DND-41 (cell line): ENCODE results near the gene PITPNM1.

Experiments
- ATAC-seq: fragments of 200-7000 bp; cut with Tn5 transposase; 3 replicates; pipeline ENCODE4 v1.9.1; 2021; ENCODE audit warnings: low read depth; ENCODE audit not compliant: insufficient read depth
- DNase-seq: peaks from one replicate; pipeline ENCODE4 v3.0.0-alpha.2; 2020
- H2AFZ ChIP-seq: 2 replicates; pipeline ENCODE4 v1.6.0; 2012; ENCODE audit warnings: low read depth, low read length
- H3K27ac ChIP-seq: 2 replicates; pipeline ENCODE4 v1.5.1; 2012; ENCODE audit warnings: low read length, inconsistent platforms
- H3K27me3 ChIP-seq: fragments of 200-600 bp; sonication (generic); 2 replicates; pipeline ENCODE4 v1.6.0; 2012; ENCODE audit warnings: low read length, mild to moderate bottlenecking, inconsistent platforms; ENCODE audit not compliant: insufficient read depth, poor library complexity
- H3K36me3 ChIP-seq: 2 replicates; pipeline ENCODE4 v1.5.1; 2012; ENCODE audit warnings: low read length, inconsistent platforms; ENCODE audit not compliant: insufficient read depth
- H3K4me1 ChIP-seq: 2 replicates; pipeline ENCODE4 v1.5.1; 2012; ENCODE audit warnings: mild to moderate bottlenecking, low read length; ENCODE audit not compliant: insufficient read depth
- H3K4me2 ChIP-seq: 2 replicates; pipeline ENCODE4 v1.6.0; 2012; ENCODE audit warnings: mild to moderate bottlenecking, moderate library complexity, low read length, inconsistent platforms; ENCODE audit not compliant: insufficient read depth
- H3K4me3 ChIP-seq, 2 experiments: fragments of 200-600 bp in 1 of 2; shearing (Covaris generic) in 1 of 2; 2 replicates each; pipeline ENCODE4 v1.5.1; 2012 to 2016; ENCODE audit warnings: inconsistent platforms in 2 of 2, low read length in 2 of 2, mild to moderate bottlenecking in 2 of 2, low read depth in 1 of 2, moderate library complexity in 1 of 2
- H3K79me2 ChIP-seq: 2 replicates; pipeline ENCODE4 v1.6.0; 2012; ENCODE audit warnings: low read length, inconsistent platforms; ENCODE audit not compliant: insufficient read depth
- H3K9ac ChIP-seq: 2 replicates; pipeline ENCODE4 v1.6.0; 2012; ENCODE audit warnings: low read depth, mild to moderate bottlenecking, inconsistent platforms, low read length, moderate library complexity
- H3K9me3 ChIP-seq: 2 replicates; pipeline ENCODE4 v1.5.1; 2012; ENCODE audit warnings: low read length, moderate library complexity, mild to moderate bottlenecking, inconsistent platforms; ENCODE audit not compliant: insufficient read depth, severe bottlenecking
- H4K20me1 ChIP-seq: 2 replicates; pipeline ENCODE4 v1.6.0; 2012; ENCODE audit warnings: low read length; ENCODE audit not compliant: insufficient read depth
- CTCF ChIP-seq: IDR thresholded peaks from 2 replicates; pipeline ENCODE4 v1.5.1; 2012; ENCODE audit warnings: borderline replicate concordance, low read length, moderate library complexity, mild to moderate bottlenecking; ENCODE audit not compliant: poor library complexity, severe bottlenecking; ENCODE audit errors: extremely low read depth
- EZH2 ChIP-seq: IDR thresholded peaks from 3 replicates; pipeline ENCODE4 v1.6.1; 2012; ENCODE audit warnings: borderline replicate concordance, low read depth, mild to moderate bottlenecking, moderate library complexity, low read length, inconsistent platforms; ENCODE audit not compliant: severe bottlenecking

PITPNM1 gene

DNA sequence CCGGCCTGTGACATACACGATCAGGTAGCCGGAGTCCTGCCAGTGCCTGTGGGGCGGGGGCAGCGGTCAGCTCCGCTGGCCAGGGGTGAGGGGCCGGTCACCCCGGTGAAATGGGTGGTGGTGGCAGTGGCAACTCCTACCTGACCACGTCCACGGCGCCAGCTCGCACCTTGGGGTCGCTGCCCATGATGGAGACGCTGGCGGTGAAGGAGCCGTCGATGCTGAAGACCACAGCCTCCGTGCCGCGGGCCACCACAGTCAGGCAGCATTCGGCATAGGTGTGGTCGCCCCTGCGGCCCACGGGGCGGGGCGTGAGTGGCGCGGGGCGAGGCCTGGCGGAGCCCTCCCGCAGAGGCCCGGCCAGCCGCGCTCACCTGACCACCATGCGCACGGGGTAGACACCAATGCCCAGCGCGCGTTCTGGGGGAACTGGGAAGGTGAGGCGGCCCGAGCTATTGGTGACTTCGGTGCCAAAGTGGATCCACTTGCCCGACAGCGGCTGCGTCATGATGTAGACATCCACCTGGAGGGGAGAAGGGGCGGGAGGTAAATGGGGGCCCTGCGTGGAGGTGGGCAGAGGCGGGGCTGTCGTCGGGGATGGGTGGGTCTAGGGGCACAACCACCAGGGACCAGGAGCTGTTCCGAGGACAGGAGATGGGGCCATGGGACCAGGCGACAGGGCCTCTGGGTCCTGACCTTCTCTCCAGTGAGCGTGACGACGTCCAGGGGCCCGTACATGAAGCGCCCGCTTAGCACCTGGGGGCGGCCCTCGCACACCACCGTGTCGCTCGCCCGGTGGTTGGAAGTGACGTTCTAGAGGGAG lies 11.4 kb downstream of the PITPNM1 start:
- Histone ChIP-seq H3K9me3 (no peaks in the 10 kb centered on the region), H3K36me3 (peaks cover 95% of the 10 kb centered on the region), H3K27ac (no peak overlapping the region), H3K4me2 (no peak overlapping the region), H3K4me1 (no peaks in the 10 kb centered on the region), H2AFZ (no peak overlapping the region), H3K9ac (no peak overlapping the region), H3K79me2 (no peaks in the 10 kb centered on the region), H3K4me3 (no peak overlapping the region), H4K20me1 (peaks cover 23% of the 10 kb centered on the region), H3K27me3 (no peaks in the 10 kb centered on the region)
- no peak for TF ChIP-seq CTCF
- TF ChIP-seq EZH2 = no peak
- ATAC-seq (no peak), DNase-seq (no peak)

- Histone ChIP-seq H3K36me3 (peaks cover 95% of the 10 kb centered on the region), H3K4me1 (no peaks in the 10 kb centered on the region), H3K9me3 (no peaks in the 10 kb centered on the region), H3K27ac (no peak overlapping the region), H2AFZ (no peak overlapping the region), H3K4me3 (no peak overlapping the region), H3K79me2 (peaks cover 3% of the 10 kb centered on the region), H3K4me2 (no peak overlapping the region), H3K9ac (no peak overlapping the region), H4K20me1 (peaks cover 26% of the 10 kb centered on the region), H3K27me3 (no peaks in the 10 kb centered on the region)
- ATAC-seq = peak; percentile 23; the same call in 2 of the 3 replicates
- DNase-seq = no peak
- TF ChIP-seq EZH2 = no peak
- no peak for TF ChIP-seq CTCF
These were observed 12.2 kb downstream of the PITPNM1 start for GRCh38 chr11:67492801-67493547.

DNA sequence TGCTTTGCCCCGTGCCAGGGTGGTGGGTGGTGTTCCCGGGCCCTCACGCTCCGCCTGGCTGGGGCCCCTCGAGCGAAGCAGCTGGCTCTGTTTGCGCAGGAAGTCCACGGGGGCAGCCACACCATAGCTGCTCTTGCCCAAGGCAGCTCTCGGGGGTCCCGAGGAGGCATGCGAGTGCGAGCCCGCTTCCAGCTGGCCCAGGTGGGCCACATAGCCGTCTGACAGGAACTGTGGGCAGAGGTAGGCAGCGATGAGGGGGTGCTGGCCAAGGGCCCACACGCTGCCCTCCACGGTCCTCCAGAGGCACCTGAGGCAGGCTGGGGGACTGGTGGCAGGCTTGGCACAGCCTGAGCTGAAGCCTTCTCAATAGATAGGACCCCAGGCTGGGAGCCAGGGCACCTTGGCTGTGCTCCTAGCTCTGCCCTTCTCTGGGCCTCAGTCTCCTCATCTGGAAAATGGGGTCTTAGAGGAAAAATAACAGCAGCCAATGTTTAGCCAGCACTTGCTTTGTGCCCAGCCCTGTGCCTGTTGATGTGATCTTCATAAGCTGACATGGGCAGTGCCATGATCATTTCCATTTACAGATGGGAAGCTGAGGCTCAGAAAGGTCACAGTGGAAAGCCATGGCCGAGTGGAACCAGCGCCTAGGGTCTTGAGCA lies 13.0 kb downstream of the PITPNM1 start:
- Histone ChIP-seq H3K4me1 (no peaks in the 10 kb centered on the region), H3K4me3 (no peak overlapping the region), H3K36me3 (peaks cover 95% of the 10 kb centered on the region), H3K79me2 (peaks cover 9% of the 10 kb centered on the region), H3K4me2 (no peak overlapping the region), H4K20me1 (peaks cover 32% of the 10 kb centered on the region), H2AFZ (no peak overlapping the region), H3K9ac (no peak overlapping the region), H3K27ac (no peak overlapping the region; the same call in 1 of the 2 replicates), H3K27me3 (no peaks in the 10 kb centered on the region), H3K9me3 (no peaks in the 10 kb centered on the region)
- ATAC-seq = no peak
- TF ChIP-seq CTCF (no peak), EZH2 (no peak)
- no peak for DNase-seq
